ENCODE measurements around the gene SMCHD1. TPM values are rescaled to one million over a fixed set of nuclear protein-coding genes. Genes with fewer than 3 reads are reported as not detected.
"Not testable (repeated sequence)": the region's sequence is repeated elsewhere in the genome, so short reads cannot be mapped to it uniquely, and the experiment has no call there.

Gene SMCHD1
- total and polyA plus RNA-seq, 2 experiments from 2014 or later: 7.7 to 39.0 TPM

DNA sequence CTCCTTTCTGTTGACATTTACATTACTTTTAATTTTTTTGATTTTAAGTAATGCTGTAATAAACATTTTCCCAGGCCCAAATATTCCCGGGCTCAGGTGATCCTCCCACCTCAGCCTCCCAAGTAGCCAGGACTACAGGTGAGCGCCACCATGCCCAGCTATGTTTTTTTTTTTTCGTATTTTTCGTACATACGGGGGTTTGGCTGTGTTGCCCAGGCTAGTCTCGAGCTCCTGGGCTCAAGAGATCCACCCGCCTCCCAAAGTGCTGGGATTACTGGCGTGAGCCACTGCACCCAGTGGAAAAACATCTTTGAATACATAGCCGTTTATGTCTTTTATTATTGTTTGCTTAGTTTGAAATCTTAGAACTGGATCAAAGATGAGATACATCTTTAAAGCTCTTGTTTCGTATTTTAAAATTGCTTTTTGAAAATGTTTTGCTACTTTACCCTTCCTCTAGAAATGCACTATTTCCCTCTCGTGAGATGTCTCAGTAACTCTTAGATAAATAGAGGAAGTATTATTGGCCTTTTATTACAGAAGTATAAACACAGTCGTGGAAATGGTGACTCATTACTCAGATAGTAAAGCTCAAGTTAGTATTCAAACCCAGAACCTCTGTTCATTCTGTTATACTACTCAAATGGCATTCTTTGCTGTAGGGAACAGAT, 2.4 kb downstream of the SMCHD1 start:
- Histone ChIP-seq H3F3A (replicated peaks; ENCODE audit: low read depth) (no peaks in the 10 kb centered on the region; the same call in 1 of the 2 replicates), H3K27ac (ENCODE audit: low read depth) (no peak overlapping the region), H3K36me3 (ENCODE audit: insufficient read depth) (0 out of 2 replicates have a peak, but pooled peaks cover 3% of the 10 kb centered on the region), H3K4me2 (no peak overlapping the region), H3K9me2 (ENCODE audit: insufficient read depth) (no peaks in the 10 kb centered on the region), H3K4me3 (no peak overlapping the region), H4K20me1 (replicated peaks; ENCODE audit: insufficient read depth) (peaks cover 34% of the 10 kb centered on the region), H3K4me1 (ENCODE audit: insufficient read depth) (peaks cover 19% of the 10 kb centered on the region), H3K79me2 (replicated peaks; ENCODE audit: insufficient read depth) (peaks cover 65% of the 10 kb centered on the region), H2AFZ (no peak overlapping the region), H3K27me3 (ENCODE audit: insufficient read depth) (peaks cover 46% of the 10 kb centered on the region)
- ATAC-seq (no peak), DNase-seq (ENCODE audit: low spot score) (no peak)
- Mint-ChIP-seq H3K36me3 (ENCODE audit: low read depth) (peaks cover 15% of the 10 kb centered on the region), H3K9me3 (no peaks in the 10 kb centered on the region), H3K27me3 (ENCODE audit: insufficient read depth, low read depth, poor library complexity) (peaks cover 23% of the 10 kb centered on the region), H3K4me3 (peak overlapping the region; percentile 62), H3K27ac (no peak overlapping the region), H3K4me1 (peaks cover 21% of the 10 kb centered on the region)
- TF ChIP-seq CREB1 (CRISPR knock-in tag; IDR thresholded peaks at IDR 0.05; ENCODE audit: low read depth) (no peak), EZH2phosphoT487 (IDR thresholded peaks at IDR 0.05; ENCODE audit: unreplicated experiment) (no peak), ZNF331 (CRISPR knock-in tag; IDR thresholded peaks at IDR 0.05; ENCODE audit: low read depth) (no peak), JUNB (IDR thresholded peaks at IDR 0.05; ENCODE audit: unreplicated experiment) (no peak), EZH2 (IDR thresholded peaks at IDR 0.05; ENCODE audit: low read depth, unreplicated experiment) (no peak), POLR2AphosphoS5 (IDR thresholded peaks at IDR 0.05; ENCODE audit: low read depth) (no peak)
- TF ChIP-seq, protein P1, sequence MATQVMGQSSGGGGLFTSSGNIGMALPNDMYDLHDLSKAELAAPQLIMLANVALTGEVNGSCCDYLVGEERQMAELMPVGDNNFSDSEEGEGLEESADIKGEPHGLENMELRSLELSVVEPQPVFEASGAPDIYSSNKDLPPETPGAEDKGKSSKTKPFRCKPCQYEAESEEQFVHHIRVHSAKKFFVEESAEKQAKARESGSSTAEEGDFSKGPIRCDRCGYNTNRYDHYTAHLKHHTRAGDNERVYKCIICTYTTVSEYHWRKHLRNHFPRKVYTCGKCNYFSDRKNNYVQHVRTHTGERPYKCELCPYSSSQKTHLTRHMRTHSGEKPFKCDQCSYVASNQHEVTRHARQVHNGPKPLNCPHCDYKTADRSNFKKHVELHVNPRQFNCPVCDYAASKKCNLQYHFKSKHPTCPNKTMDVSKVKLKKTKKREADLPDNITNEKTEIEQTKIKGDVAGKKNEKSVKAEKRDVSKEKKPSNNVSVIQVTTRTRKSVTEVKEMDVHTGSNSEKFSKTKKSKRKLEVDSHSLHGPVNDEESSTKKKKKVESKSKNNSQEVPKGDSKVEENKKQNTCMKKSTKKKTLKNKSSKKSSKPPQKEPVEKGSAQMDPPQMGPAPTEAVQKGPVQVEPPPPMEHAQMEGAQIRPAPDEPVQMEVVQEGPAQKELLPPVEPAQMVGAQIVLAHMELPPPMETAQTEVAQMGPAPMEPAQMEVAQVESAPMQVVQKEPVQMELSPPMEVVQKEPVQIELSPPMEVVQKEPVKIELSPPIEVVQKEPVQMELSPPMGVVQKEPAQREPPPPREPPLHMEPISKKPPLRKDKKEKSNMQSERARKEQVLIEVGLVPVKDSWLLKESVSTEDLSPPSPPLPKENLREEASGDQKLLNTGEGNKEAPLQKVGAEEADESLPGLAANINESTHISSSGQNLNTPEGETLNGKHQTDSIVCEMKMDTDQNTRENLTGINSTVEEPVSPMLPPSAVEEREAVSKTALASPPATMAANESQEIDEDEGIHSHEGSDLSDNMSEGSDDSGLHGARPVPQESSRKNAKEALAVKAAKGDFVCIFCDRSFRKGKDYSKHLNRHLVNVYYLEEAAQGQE (IDR thresholded peaks at IDR 0.05; ENCODE audit: unreplicated experiment): no peak
- TF ChIP-seq, protein P2, sequence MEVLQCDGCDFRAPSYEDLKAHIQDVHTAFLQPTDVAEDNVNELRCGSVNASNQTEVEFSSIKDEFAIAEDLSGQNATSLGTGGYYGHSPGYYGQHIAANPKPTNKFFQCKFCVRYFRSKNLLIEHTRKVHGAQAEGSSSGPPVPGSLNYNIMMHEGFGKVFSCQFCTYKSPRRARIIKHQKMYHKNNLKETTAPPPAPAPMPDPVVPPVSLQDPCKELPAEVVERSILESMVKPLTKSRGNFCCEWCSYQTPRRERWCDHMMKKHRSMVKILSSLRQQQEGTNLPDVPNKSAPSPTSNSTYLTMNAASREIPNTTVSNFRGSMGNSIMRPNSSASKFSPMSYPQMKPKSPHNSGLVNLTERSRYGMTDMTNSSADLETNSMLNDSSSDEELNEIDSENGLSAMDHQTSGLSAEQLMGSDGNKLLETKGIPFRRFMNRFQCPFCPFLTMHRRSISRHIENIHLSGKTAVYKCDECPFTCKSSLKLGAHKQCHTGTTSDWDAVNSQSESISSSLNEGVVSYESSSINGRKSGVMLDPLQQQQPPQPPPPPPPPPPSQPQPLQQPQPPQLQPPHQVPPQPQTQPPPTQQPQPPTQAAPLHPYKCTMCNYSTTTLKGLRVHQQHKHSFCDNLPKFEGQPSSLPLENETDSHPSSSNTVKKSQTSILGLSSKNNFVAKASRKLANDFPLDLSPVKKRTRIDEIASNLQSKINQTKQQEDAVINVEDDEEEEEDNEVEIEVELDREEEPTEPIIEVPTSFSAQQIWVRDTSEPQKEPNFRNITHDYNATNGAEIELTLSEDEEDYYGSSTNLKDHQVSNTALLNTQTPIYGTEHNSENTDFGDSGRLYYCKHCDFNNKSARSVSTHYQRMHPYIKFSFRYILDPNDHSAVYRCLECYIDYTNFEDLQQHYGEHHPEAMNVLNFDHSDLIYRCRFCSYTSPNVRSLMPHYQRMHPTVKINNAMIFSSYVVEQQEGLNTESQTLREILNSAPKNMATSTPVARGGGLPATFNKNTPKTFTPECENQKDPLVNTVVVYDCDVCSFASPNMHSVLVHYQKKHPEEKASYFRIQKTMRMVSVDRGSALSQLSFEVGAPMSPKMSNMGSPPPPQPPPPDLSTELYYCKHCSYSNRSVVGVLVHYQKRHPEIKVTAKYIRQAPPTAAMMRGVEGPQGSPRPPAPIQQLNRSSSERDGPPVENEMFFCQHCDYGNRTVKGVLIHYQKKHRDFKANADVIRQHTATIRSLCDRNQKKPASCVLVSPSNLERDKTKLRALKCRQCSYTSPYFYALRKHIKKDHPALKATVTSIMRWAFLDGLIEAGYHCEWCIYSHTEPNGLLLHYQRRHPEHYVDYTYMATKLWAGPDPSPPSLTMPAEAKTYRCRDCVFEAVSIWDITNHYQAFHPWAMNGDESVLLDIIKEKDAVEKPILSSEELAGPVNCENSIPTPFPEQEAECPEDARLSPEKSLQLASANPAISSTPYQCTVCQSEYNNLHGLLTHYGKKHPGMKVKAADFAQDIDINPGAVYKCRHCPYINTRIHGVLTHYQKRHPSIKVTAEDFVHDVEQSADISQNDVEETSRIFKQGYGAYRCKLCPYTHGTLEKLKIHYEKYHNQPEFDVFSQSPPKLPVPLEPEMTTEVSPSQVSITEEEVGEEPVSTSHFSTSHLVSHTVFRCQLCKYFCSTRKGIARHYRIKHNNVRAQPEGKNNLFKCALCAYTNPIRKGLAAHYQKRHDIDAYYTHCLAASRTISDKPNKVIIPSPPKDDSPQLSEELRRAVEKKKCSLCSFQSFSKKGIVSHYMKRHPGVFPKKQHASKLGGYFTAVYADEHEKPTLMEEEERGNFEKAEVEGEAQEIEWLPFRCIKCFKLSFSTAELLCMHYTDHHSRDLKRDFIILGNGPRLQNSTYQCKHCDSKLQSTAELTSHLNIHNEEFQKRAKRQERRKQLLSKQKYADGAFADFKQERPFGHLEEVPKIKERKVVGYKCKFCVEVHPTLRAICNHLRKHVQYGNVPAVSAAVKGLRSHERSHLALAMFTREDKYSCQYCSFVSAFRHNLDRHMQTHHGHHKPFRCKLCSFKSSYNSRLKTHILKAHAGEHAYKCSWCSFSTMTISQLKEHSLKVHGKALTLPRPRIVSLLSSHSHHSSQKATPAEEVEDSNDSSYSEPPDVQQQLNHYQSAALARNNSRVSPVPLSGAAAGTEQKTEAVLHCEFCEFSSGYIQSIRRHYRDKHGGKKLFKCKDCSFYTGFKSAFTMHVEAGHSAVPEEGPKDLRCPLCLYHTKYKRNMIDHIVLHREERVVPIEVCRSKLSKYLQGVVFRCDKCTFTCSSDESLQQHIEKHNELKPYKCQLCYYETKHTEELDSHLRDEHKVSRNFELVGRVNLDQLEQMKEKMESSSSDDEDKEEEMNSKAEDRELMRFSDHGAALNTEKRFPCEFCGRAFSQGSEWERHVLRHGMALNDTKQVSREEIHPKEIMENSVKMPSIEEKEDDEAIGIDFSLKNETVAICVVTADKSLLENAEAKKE (CRISPR knock-in tag; IDR thresholded peaks at IDR 0.05): no peak

DNA sequence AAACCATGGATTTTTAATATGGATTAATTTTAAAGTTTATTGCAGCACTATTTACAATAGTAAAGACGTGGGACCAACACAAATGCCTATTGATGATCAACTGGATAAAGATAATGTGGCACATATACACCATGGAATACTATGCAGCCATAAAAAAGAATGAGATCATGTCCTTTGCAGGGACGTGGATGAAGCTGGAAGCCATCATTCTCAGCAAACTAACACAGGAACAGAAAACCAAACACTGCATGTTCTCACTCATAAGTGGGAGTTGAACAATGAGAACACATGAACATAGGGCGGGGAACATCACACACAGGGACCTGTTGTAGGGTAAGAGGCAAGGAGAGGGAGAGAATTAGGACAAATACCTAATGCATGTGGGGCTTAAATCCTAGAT, 5.3 kb downstream of the SMCHD1 start:
- H2AFZ ChIP-seq; H3K4me1 Mint-ChIP-seq; H3K4me3 Mint-ChIP-seq; H3K4me3 ChIP-seq; H3K36me3 ChIP-seq (ENCODE audit: insufficient read depth); H3K9me2 ChIP-seq (ENCODE audit: insufficient read depth); DNase-seq (ENCODE audit: low spot score); H3K27me3 Mint-ChIP-seq (ENCODE audit: insufficient read depth, low read depth, poor library complexity); H3F3A ChIP-seq (replicated peaks; ENCODE audit: low read depth); ATAC-seq; H3K4me2 ChIP-seq; H3K27ac ChIP-seq (ENCODE audit: low read depth); H3K27ac Mint-ChIP-seq; H3K4me1 ChIP-seq (ENCODE audit: insufficient read depth); H3K9me3 Mint-ChIP-seq: not testable (repeated sequence)
- Histone ChIP-seq H4K20me1 (replicated peaks; ENCODE audit: insufficient read depth) (peaks cover 41% of the 10 kb centered on the region), H3K27me3 (ENCODE audit: insufficient read depth) (peaks cover 23% of the 10 kb centered on the region), H3K79me2 (replicated peaks; ENCODE audit: insufficient read depth) (peaks cover 94% of the 10 kb centered on the region)
- H3K36me3 Mint-ChIP-seq (ENCODE audit: low read depth): peaks cover 15% of the 10 kb centered on the region
